Stimulated activated CD8-positive, alpha-beta memory T cell treated with anti-CD3 and anti-CD28 coated beads, Interleukin-15, amount 100 ng/mL, for 24 hours (primary cell): Measurements from ENCODE around the gene TBC1D22A.

Source experiments
- DNase-seq: peaks from one replicate; pipeline ENCODE4 v3.0.0-alpha.2; 2020; ENCODE audit warnings: low read depth

TBC1D22A gene

DNA sequence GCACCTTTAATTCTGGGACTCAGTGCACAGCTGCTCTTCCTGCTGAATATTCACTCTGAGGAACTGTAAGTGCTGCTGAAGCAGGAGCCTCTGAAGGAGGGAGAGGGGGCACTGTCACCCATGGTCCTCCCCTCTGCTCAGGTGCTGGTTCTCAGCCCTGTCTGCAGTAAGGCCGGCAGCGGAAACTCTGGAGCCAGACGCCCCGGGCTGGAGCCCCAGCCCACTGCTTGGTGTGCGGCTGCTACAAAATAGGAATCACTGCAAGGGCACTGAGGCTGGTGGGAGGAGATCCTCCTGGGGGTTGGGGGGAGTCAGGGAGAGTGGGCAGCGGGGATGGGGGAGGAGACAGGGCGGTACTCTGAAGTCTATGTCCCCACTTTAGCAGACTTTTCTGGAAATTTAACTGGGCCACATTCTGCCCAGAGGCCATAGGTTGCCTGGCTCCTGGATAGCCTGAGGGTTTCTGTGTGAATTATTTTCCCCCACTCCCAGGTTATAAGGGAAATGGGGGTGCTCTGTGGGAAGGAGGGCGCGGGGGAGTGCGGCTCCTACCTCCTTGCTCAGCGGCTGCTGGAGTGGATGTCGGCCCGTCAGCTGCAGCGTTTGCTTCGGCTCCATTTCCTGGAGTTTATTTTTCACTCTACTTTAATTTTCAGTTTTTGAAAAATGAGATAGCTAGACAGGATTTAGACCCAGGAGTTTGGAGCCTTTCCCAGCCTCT, 33.6 kb downstream of the TBC1D22A start:
- no peak for DNase-seq

DNA sequence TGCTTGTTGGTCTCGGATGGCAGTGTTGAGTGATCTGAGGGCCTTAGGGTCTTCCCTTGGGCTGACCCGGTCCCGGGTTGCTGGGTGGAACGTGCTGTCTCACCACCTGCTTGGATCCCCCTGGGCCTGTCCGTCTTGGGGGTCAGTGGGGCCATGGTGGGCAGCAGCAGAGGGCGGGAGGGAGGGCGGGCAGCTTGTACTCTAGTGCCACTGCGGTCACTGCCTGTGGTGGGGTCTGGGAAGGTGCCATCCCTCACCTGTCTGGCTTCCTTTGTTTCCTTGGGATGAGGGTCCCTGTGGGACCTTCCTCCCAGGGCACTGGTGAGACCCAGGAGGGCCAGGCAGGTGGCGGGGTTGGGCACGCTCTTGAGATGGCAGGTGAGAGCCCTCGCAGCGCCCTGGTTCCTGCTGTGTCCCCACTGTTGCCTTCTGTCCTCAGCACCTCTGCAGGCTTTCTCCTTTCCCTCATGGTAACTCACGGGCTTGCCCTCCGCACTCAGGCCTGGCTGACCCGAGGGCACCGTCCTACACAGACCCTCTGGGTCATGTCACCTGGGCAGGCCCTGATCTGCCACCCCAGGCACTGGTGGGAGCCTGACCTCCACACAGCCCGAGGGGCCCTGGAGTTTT, 34.2 kb downstream of the TBC1D22A start:
- no peak for DNase-seq

DNA sequence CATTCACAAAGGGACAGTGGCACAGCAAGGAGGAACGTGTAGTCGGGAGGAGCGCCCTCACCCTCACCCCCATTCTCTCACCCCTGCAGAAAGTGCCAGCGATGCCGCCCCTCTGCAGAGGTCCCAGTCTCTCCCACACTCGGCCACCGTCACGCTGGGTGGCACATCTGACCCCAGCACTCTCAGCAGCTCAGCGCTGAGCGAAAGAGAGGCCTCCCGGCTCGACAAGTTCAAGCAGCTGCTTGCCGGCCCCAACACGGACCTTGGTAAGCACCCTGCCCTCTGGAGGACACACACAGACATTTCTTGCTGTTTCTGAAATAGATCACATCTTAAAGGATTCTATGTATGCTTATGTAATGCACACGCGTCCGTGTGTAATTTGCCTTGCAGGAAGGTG, 34.9 kb downstream of the TBC1D22A start:
- no peak for DNase-seq

DNA sequence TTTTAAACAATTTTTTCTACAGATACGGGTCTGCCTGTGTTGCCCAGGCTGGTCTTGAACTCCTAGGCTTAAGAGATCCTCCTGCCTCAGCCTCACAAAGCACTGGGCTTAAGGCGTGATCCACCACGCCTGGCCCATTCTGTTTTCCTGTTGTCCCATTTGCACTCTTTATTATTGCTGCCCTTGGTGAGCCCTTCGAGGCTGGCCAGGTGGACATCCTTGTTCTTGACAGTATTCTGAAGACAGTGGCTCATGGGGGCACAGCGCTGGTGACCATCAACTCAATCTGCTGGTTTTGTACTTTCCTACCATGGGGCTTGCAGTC, 35.6 kb downstream of the TBC1D22A start:
- no peak for DNase-seq

DNA sequence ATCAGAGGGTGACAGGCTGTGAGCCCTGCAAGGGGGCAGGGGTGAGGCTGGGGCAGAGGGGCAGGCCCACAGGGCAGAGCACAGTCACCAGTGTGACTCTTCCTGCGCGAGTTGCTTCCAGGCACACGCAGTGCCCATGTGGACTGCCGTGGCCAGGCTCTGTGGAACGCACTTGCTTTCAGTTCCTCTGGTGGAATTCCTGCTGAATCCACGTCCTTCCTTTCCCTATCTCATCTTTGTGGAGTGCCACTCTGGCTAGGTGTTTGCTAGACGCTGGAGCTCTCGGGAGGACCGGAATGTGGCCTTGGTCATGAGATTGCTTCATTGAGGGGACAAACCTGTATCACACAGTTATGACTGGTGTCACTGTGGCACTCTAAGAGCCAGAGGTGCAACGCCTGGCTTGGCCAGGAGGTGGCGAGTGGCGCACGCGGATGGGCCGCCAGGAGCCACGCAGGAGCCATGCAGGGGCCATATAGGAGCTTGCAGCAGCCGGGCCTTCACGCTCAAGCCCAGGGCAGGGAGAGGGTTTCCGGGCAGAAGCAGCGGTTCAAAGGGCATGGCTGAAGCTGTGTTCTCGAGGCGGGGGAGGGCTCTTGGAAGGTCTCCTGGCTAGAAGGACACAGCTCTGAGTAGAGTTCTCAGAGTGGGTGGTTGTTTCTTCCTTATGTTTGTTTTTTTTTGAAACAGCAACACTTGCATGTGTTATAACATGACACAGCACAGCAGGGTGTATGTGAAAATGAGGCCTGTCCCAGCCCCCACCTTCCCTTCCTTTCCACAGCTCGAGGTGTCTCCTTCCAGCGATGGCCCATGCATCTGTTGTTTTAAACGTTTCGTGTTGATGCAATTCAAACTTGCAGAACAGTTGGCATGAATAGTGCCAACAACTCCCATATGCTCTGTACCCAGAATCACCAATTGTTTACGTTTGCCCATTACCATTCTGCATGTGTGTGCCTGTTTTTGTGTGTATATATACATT, 36.2 kb downstream of the TBC1D22A start:
- DNase-seq = peak; percentile 55

DNA sequence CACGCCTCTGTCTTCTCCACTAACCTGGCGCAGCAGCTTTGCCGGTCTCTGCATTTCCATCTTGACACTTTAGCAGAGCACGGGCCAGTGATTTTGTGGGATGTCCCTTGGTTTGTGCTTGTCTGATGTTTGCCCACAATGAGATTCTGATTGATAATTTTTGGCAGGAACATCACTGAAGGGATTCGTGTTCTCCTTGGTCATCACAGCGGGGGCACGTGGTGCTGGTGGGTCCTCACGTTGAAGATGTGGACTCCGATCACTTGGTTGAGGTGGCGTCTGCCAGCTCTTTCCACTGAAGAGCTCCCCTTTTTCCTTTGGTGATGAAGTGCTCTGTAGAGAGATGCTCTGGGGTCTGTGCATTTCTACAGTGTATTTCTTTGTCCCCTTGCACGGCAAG, 37.2 kb downstream of the TBC1D22A start:
- DNase-seq = no peak

DNA sequence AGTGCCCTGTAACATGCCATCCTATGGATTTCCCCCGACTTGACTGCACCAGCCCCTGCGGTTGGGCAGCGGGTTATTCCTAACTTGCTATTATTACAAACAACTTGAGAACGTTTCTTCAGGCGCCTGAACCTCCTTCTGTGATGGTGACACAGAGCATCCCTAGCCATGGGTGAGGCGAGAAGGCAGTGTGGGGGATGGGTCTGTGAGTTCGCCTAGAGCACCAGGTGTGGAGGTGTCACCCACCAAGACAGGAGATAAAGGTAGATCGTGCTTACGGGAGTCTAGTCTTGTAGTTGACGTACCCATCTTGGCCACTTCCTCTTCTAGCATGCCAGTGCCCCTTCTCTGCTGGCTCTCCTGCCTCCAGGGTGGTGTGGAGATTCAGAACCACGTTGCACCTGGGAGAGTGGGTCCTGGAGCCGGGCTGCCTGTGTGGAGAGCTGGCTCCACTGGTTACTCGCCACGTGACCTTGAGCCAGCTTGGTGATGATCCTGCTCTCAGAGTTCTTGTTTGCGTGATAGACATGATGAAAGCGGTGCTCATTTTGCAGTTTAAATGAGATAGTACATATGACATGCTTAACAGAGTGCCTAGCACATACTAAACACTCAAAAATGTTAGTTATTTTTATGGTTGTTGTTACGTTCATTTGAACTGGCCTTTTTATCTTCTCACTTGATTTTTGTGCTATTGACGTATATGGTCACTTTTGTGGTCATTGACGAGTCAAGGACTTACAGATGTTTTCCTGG, 37.8 kb downstream of the TBC1D22A start:
- DNase-seq = no peak

DNA sequence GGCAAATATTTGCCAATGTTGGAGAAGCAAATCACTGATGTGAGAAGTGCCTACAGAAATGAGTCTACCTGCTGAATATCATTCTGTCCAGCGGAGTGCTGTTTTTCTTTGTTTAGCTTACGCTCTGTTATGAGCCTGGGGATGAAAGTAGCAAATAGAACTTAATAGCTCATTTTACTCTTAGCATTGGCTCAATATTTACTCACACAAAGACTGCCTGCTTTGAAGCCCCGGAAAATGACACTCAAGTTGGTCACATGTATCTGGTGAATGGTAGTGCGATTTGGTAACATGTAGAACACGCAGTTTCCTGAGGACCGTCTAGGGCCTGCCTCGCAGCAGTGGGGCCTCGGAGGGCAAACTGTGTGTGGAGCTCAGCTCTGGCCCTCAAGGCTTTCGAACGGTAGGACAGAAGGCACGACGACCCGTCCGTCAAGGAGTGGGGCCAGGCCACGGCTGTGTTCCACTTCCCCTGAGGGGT, 38.9 kb downstream of the TBC1D22A start:
- no peak for DNase-seq

DNA sequence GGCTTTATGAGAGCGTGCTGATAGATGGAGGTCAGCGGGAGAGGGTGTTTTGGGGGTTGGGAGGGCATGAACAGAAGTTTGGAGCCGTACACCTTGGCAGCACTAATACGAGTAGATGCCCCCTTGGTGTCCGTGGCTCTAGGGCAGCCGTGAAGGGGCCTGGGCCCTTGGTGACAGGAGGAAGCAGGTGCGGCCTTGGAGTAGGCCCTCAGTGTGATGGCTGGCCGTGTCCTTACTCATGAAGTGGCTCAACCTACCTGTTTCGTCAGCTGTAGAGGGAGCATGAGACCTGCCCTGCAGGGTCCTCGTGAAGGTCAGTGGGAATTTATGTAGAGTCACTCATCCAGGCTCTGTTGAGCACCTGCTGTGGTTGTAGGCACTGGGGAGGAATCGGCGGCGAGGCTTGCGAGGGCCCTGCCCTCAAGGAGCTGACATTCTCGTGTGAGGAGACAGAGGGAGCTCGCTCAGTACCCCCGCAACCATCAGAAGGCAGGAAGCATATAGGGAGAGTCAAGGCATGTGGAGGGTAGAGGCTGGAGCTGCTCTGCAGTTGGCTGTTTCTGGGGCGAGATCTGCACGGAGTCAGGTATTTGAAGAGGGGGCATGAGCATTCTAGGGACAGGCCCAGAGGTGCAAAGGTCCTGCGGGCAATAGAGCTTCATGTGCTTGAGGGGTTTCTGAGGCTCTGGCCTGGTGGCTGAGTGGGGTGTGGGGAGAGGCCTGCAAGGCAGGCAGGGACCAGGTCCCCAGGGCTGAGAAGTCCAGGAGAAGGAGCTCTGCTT, 39.6 kb downstream of the TBC1D22A start:
- no peak for DNase-seq

DNA sequence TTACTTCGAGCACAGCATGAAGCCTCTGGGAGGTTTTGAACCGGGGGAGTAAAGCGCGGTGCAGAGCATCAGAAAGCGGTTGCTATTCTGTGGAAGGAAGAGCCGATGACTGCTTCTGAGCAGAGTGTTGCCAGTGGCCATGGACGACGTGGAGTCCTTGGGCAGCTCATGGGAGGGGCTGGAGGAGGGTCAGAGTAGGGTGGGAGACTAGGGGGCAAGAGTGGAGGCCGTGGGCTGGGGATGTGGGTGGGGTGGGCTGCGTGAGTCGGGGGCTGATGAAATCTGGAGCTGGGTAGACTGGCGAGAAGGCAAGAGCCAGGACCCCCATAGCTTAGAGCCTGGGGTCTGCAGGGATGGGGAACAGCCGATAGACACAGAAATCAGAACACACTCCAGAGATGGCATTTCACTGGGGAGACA, 40.2 kb downstream of the TBC1D22A start:
- no peak for DNase-seq

DNA sequence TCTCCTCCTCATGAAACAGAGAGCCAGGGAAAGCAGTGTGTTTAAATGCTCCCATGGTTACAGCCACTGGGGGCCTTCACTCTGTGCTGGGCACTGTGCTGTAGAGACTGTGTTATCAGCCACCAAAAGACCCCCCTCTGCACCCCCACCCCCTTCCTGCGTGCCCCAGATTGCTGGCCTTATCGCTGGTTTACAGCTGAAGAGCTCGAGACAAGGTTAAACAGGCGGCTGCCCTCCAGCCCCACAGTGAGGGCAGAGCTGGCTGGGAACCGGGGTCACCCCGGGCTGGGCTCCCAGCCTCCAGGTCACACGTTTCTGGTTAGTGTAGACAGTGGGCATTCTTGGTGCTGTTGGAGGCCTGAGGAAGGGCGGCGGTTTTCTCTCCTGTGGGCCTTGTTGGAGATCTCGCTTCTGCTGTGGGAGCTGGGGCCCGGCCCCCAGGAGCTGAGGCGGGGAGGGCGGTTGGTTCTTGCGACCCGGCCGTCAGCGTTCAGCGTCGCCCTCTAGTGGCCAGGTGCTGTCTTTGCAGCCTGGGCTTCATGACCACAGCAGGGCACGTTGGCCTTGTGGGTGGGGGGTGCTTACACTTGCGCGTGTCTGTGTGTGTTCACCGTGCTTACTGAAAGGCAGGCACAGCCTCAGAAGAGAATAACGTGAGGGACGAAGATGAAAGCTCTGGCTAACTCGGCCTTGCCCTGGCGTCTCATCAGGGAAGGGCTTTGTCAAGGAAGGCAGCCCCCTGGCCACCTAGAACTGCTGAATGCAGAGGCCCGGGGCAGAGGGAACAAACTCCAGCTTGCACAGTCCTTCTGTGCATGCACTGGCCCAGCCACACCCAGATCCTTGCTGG, 40.8 kb downstream of the TBC1D22A start:
- peak; percentile 33 for DNase-seq

DNA sequence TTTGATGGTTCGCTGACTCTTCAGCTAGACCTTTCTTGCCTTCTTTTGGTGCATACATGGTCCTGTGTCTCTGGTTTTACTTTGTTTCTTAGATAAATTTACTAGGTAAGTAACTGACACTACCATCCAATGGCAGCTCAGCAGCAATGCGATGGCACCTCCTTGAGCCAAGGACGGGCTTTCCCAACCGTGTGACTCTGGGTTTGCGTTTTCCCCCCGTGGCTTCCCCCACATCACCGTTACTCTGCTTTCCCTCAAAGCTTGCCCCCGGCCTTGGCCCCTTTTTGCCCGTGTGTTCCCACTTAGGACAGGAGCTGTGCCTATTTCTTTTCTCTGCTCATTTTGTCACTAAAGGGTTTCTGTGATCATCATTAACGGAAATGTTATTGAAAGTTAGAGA, 41.5 kb downstream of the TBC1D22A start:
- DNase-seq = no peak

DNA sequence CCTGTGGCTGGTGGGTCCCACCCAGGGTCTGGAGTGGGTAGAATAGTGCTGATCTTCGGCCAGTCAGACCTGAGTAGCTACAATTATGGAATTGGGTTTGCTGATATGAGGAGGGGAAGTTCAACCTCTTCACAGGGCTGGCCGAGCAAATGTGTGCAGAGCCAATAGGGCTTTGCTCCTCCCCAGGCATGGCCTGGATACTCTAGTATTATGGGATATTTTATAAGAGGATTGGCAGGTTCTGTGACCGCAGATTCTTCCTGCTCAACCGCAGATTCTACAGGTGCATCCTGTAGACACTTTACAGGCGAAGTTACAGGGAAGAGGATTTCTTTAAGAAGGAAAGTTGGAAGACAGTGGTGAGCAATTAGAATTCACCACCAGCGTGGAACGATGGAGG, 44.3 kb downstream of the TBC1D22A start:
- DNase-seq = no peak

DNA sequence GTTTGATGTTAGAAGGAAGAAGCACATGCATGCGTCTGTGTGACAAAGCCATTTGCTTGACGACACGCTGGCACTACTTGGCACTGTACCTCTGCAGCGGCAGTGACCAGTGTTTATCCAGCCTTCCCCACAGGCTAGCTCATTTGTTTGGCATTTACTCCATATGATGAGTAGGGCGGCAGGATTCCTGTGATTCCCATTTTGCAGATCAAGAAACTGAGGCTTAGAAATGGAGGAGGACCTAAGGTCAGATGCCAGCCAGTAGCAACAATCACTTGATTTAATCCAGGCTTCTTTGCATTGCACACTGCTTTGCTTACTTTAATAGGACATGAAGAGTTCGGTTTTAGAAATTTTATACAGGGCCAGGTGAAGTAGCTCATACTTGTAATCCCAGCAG, 45.0 kb downstream of the TBC1D22A start:
- DNase-seq = no peak

DNA sequence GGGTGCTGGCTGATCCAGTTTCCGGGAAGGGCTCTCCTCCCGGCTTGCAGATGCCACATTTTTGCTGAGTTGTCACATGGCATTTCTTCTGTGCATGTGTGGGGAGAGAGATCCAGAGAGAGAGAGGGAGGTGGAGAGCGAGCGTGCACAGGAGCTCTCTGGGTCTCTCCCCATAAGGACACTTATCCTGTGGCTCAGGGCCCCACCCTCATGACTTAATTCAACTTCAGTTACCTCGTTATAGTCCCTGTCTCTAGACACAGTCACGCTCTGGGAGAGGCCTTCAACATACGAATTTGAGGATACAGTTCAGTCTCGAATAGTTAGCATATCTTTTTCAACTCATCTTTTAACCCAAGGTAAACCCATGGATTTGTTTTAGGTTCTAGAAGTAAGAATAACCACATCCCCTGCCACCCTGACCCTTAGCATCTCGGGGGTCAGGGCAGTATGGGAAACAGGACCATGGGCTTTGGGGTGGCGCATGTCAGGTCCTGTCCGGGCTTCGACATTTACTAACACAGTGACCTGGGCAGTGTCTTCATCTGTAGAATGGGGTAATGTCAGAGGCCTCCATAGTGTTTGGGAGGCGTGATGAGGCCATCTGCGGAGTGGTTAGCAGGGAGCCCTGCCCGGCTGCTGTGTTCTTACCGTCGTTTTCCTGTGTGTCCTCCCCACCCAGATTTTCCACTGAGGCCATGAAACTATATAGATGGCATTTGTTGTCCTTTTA, 46.9 kb downstream of the TBC1D22A start:
- no peak for DNase-seq

DNA sequence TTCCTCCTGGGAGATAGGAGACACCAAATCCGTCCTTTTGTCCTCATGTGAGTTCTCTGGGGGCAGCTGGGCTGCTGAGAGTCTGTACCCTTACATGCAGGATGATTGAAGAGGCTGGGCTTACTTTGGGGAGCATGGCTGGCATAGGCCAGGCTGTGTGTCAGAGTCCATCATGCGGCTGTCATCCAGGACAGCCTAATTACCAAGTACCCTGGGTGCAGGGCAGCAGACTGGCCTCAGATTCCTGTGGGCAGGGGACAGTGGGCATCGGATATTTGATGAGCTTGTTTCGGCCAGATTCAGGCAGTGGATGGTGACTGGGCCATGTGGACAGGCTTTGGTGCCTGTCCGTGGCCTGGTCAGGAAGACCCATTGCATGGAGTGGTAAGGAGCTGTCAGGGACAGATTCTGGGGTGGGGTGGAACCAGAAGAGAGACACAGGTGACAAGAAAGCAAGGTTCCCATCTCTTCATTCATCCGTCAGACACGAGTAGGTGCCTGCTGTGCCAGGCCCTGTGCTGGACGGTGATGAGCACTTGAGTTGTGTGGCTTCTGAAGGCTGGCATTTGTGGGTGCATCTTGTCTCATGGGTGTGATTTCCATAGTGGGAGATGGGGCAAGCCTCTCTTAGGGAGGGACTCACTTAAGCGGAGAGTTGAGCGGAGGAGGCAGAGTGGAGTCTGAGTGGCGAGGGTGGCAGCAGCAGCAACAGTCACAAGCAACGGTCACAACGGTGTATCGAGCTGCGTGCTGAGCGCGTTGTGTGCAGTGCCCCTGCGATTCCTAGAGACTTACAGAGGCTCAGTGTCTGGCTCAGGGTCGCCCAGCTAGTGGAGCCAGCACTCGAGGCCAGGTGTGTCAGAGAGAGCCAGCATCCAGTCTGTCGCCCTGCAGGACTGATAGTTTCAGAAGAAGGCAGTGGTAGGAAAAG, 48.7 kb downstream of the TBC1D22A start:
- no peak for DNase-seq

DNA sequence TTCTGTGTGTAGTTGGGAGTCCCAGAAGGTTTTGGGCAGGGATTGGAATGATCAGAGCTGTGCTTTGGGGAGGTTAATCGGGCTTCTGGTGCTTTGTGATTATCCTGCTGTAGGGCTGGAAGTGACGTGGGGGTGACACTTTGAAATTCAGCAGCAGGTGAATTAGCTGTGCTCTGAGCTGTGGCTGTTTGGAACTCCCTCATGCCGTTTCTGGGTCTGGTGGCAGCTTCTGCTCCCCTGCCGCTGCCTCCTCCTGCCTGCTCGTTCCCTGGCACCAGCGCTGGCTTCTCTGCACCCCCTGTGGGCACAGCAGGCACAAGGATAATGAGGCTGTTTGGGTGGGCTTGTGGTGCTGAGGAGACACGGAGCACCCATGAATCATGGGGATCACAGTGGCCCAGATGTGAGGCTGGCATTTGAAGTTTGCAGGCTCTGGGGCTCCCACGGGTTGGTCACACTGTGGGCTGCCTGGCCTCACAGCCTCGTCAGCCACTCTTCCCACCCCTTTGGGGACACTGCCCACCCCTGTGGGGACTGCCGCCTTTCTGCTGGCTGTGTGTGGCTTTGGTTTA, 49.7 kb downstream of the TBC1D22A start:
- DNase-seq = no peak

DNA sequence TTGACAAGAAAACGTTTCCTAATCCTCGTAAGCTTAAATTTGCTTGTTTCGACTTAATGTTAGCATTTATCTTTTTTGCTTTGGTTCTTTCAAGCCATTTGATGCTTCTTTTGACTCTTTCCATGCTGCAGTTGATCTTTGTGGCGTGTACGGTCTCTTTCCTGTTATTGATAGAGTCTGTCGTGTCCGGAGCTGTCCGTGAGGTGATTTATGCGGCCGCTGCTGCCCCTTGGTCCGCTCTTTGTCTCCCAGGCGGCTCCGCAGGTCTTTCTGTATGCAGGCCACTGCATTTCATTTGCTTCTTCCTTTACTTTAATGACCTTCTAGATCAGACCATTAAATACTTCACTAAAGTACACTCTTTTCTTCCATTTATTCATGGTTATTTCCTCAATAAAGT, 50.3 kb downstream of the TBC1D22A start:
- no peak for DNase-seq
